Tibial nerve (tissue), 3 donors: ENCODE measurements around the gene PADI6.

Experiments used
- POLR2A ChIP-seq, 2 donors: fragments of 450-650 bp; IDR thresholded peaks; one replicate each; pipeline ENCODE4 v1.6.1; 2017; ENCODE audit warnings: antibody characterized with exemption in 2 of 2, mild to moderate bottlenecking in 2 of 2, moderate library complexity in 2 of 2
- TF ChIP-seq, protein P1 (sequence below), 5 experiments: fragments of 200-600 bp in 3 of 5; fragments of 450-650 bp in 2 of 5; sonication (generic) in 3 of 5; IDR thresholded peaks; one replicate each; pipeline ENCODE4 v1.5.1; 2016 to 2019; ENCODE audit warnings: antibody characterized with exemption in 5 of 5, mild to moderate bottlenecking in 3 of 5, moderate library complexity in 2 of 5

- TF ChIP-seq, protein P1, sequence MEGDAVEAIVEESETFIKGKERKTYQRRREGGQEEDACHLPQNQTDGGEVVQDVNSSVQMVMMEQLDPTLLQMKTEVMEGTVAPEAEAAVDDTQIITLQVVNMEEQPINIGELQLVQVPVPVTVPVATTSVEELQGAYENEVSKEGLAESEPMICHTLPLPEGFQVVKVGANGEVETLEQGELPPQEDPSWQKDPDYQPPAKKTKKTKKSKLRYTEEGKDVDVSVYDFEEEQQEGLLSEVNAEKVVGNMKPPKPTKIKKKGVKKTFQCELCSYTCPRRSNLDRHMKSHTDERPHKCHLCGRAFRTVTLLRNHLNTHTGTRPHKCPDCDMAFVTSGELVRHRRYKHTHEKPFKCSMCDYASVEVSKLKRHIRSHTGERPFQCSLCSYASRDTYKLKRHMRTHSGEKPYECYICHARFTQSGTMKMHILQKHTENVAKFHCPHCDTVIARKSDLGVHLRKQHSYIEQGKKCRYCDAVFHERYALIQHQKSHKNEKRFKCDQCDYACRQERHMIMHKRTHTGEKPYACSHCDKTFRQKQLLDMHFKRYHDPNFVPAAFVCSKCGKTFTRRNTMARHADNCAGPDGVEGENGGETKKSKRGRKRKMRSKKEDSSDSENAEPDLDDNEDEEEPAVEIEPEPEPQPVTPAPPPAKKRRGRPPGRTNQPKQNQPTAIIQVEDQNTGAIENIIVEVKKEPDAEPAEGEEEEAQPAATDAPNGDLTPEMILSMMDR (IDR thresholded peaks at IDR 0.05): no peak
- TF ChIP-seq POLR2A (IDR thresholded peaks at IDR 0.05): no peak
These were observed 13.4 kb upstream of the PADI6 start for GRCh38 chr1:17358557-17358956.
